IMR-90 (cell line): Measurements from ENCODE around the gene C15orf39.

ENCODE experiments used
- BHLHE40 ChIP-seq: fragments of 150-350 bp; IDR thresholded peaks from 2 replicates; pipeline ENCODE4 v1.6.1; 2016; ENCODE audit warnings: mild to moderate bottlenecking, low read depth, low read length
- NFE2L2 ChIP-seq: fragments of 150-350 bp; IDR thresholded peaks from 2 replicates; pipeline ENCODE4 v1.6.1; 2016; ENCODE audit warnings: low read depth, mild to moderate bottlenecking, low read length
- POLR2A ChIP-seq: IDR thresholded peaks from 2 replicates; pipeline ENCODE4 v1.6.1; 2012; ENCODE audit warnings: mild to moderate bottlenecking, low read depth, low read length
- RAD21 ChIP-seq: IDR thresholded peaks from 2 replicates; pipeline ENCODE4 v1.6.1; 2012; ENCODE audit warnings: low read length, improper control_type of control experiment
- TF ChIP-seq, protein P1 (sequence below): conservative IDR thresholded peaks from 2 replicates; pipeline ENCODE4 v1.5.1; 2012; ENCODE audit warnings: mild to moderate bottlenecking, low read depth, low read length, improper control_type of control experiment

DNA sequence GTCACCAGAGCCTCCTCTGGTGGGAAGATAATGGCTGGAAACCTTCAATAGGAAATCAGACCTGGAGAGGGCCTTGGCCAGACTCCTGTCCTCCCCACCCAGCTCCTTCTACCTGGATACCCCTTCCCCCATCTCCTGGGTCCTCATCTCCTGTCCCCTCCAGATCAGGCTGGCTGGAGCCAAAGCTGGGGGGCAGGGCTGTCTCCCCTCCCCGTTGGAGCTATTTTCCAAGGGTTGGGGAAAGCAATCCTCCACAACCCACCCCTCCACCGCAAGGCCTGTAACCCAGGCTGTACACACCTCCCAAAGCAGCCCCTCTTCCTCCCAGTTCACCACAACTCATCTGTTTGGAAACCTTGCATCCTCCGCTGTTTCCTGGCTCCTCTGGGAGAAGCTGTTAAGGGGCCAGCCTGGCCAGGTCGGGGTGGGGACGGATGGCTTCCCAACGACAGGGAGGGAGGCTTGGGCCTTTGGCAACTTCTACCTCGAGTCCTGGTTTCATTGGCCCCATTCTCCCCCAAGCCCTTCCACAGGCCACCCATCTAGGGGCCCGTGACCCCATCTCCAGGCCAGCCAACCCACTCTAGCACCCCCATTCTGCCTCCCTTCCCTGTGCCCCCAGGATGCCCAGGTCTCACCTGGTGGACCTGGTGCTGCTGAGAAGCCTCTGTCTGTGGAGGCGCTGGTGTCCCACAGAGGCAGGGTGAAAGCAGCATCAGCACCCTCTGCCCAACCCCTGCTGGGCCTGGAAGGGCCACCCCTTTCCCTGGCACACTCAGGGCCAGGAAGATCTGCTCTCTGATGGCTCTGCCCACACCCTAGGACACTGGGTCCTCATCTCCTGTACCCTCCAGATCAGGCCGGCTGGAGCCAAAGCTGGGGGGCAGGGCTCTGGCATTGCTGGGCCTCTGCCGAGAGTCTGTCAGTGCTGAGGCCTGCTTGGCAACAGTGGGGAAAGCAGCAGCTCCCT lies 34.4 kb downstream of the C15orf39 start:
- TF ChIP-seq, protein P1, sequence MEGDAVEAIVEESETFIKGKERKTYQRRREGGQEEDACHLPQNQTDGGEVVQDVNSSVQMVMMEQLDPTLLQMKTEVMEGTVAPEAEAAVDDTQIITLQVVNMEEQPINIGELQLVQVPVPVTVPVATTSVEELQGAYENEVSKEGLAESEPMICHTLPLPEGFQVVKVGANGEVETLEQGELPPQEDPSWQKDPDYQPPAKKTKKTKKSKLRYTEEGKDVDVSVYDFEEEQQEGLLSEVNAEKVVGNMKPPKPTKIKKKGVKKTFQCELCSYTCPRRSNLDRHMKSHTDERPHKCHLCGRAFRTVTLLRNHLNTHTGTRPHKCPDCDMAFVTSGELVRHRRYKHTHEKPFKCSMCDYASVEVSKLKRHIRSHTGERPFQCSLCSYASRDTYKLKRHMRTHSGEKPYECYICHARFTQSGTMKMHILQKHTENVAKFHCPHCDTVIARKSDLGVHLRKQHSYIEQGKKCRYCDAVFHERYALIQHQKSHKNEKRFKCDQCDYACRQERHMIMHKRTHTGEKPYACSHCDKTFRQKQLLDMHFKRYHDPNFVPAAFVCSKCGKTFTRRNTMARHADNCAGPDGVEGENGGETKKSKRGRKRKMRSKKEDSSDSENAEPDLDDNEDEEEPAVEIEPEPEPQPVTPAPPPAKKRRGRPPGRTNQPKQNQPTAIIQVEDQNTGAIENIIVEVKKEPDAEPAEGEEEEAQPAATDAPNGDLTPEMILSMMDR, result no peak
- TF ChIP-seq POLR2A (no peak), NFE2L2 (no peak), RAD21 (no peak), BHLHE40 (no peak)
